ENCODE data around the gene PAQR4. TPM values are rescaled to one million over a fixed set of nuclear protein-coding genes. Genes with fewer than 3 reads are reported as not detected.

Gene PAQR4
- polyA plus RNA-seq, 3 donors, result 6.3 to 14.2 (median 8.9) TPM

GRCh38 chr16:2966808-2967191 lies 2.3 kb upstream of the PAQR4 start:
- H3K4me1 Mint-ChIP-seq, result peaks cover 43% of the 10 kb centered on the region
- H3K4me3 Mint-ChIP-seq, result peak overlapping the region in 1 of 2 donors; percentile 21
- Histone ChIP-seq H3K4me3 (replicated peaks in 1 of 3; ENCODE audit: low read depth in 2 of 3, low read length in 3 of 3) (no peak overlapping the region), H3K27me3 (ENCODE audit: control insufficient read depth in 2 of 2, insufficient read depth in 2 of 2, low read length in 2 of 2) (peaks cover 27 to 65% of the 10 kb centered on the region in 2 donors), H2AFZ (ENCODE audit: insufficient read depth, low read depth, low read length, poor library complexity, severe bottlenecking) (no peak overlapping the region), H3K4me2 (replicated peaks; ENCODE audit: extremely low read depth, low read length, poor library complexity, severe bottlenecking) (peak overlapping the region; percentile 52), H4K20me1 (ENCODE audit: insufficient read depth, low read length) (peaks cover 44% of the 10 kb centered on the region), H3K36me3 (replicated peaks in 1 of 2; ENCODE audit: control insufficient read depth in 1 of 2, insufficient read depth in 2 of 2, low read length in 2 of 2) (peaks cover 1 to 2% of the 10 kb centered on the region in 2 donors), H3K9ac (ENCODE audit: insufficient read depth, low read length, poor library complexity, severe bottlenecking) (no peak overlapping the region), H3K9me3 (replicated peaks in 1 of 2; ENCODE audit: control insufficient read depth in 1 of 2, insufficient read depth in 1 of 2, low read length in 2 of 2) (peaks cover 0 to 8% of the 10 kb centered on the region in 2 donors), H3K79me2 (ENCODE audit: insufficient read depth, low read length) (peaks cover 23% of the 10 kb centered on the region), H3K4me1 (ENCODE audit: control insufficient read depth in 1 of 2, insufficient read depth in 2 of 2, low read length in 2 of 2) (peaks cover 58 to 79% of the 10 kb centered on the region in 2 donors), H3K27ac (ENCODE audit: low read depth in 1 of 2, low read length in 2 of 2) (no peak overlapping the region)
- peaks cover 49 to 70% (median 53%) of the 10 kb centered on the region in 3 donors for H3K27me3 Mint-ChIP-seq (ENCODE audit: low read depth in 3 of 3)
- intact Hi-C loops (cut with micrococcal nuclease), result loop anchor here in 1 of 2 donors (5.0 kb wide), 1 partner anchor 56 kb away; the partner anchor contains the start of genes HCFC1R1, THOC6 and TNFRSF12A
- TF ChIP-seq CTCF (IDR thresholded peaks at IDR 0.05), result peak; percentile 35
- H3K9me3 Mint-ChIP-seq, result peaks cover 0 to 22% (median 7%) of the 10 kb centered on the region in 7 donors
- 2% methylated on average over 46 of the region's 46 CpGs for WGBS (ENCODE audit: insufficient coverage)
- peak; percentile 37 to 73 (median 51) for DNase-seq
- peaks cover 5% of the 10 kb centered on the region in 2 donors for H3K36me3 Mint-ChIP-seq
- H3K27ac Mint-ChIP-seq, result no peak overlapping the region

GRCh38 chr16:2967211-2967631 lies 1.9 kb upstream of the PAQR4 start:
- peaks cover 0 to 8% of the 10 kb centered on the region in 2 donors for H3K9me3 ChIP-seq (replicated peaks in 1 of 2; ENCODE audit: control insufficient read depth in 1 of 2, insufficient read depth in 1 of 2, low read length in 2 of 2)
- no peak overlapping the region for H3K9ac ChIP-seq (ENCODE audit: insufficient read depth, low read length, poor library complexity, severe bottlenecking)
- H3K4me1 Mint-ChIP-seq, result peaks cover 46% of the 10 kb centered on the region
- 11% methylated on average over 51 of the region's 51 CpGs for WGBS (ENCODE audit: insufficient coverage)
- H3K4me3 Mint-ChIP-seq, result peak overlapping the region in 1 of 2 donors; percentile 67
- H3K27ac Mint-ChIP-seq, result no peak overlapping the region
- TF ChIP-seq CTCF (IDR thresholded peaks at IDR 0.05), result peak; percentile 13
- no peak overlapping the region for H3K27ac ChIP-seq (ENCODE audit: low read depth in 1 of 2, low read length in 2 of 2)
- H3K36me3 ChIP-seq (replicated peaks in 1 of 2; ENCODE audit: control insufficient read depth in 1 of 2, insufficient read depth in 2 of 2, low read length in 2 of 2), result peaks cover 2 to 6% of the 10 kb centered on the region in 2 donors
- H3K27me3 ChIP-seq (ENCODE audit: control insufficient read depth in 2 of 2, insufficient read depth in 2 of 2, low read length in 2 of 2), result peaks cover 27 to 60% of the 10 kb centered on the region in 2 donors
- H3K4me1 ChIP-seq (ENCODE audit: control insufficient read depth in 1 of 2, insufficient read depth in 2 of 2, low read length in 2 of 2), result peaks cover 58 to 79% of the 10 kb centered on the region in 2 donors
- no peak for DNase-seq
- H3K4me2 ChIP-seq (replicated peaks; ENCODE audit: extremely low read depth, low read length, poor library complexity, severe bottlenecking), result peak overlapping the region; percentile 52
- intact Hi-C loops (cut with micrococcal nuclease), result loop anchor here in 1 of 2 donors (5.0 kb wide), 1 partner anchor 55 kb away; the partner anchor contains the start of genes HCFC1R1, THOC6 and TNFRSF12A
- H3K79me2 ChIP-seq (ENCODE audit: insufficient read depth, low read length), result peaks cover 23% of the 10 kb centered on the region
- peaks cover 45% of the 10 kb centered on the region for H4K20me1 ChIP-seq (ENCODE audit: insufficient read depth, low read length)
- H3K4me3 ChIP-seq (replicated peaks in 1 of 3; ENCODE audit: low read depth in 2 of 3, low read length in 3 of 3), result no peak overlapping the region
- H3K9me3 Mint-ChIP-seq, result peaks cover 0 to 22% (median 7%) of the 10 kb centered on the region in 7 donors
- H2AFZ ChIP-seq (ENCODE audit: insufficient read depth, low read depth, low read length, poor library complexity, severe bottlenecking), result no peak overlapping the region
- H3K36me3 Mint-ChIP-seq, result peaks cover 9% of the 10 kb centered on the region in 2 donors
- peaks cover 45 to 65% (median 49%) of the 10 kb centered on the region in 3 donors for H3K27me3 Mint-ChIP-seq (ENCODE audit: low read depth in 3 of 3)
